Astrocyte of the cerebellum (primary cell): ENCODE measurements around the gene PRKG1.

ENCODE experiments used
- DNase-seq: peaks from one replicate; pipeline ENCODE4 v3.0.0-alpha.2; 2011; ENCODE audit warnings: low read depth
- H3K4me3 ChIP-seq: 2 replicates; pipeline ENCODE4 v1.5.1; 2011; ENCODE audit warnings: mild to moderate bottlenecking, low read depth, low read length, moderate library complexity
- CTCF ChIP-seq: IDR thresholded peaks from 2 replicates; pipeline ENCODE4 v1.5.1; 2012; ENCODE audit warnings: low read length, low read depth, moderate library complexity, mild to moderate bottlenecking; ENCODE audit errors: missing control alignments
- in situ Hi-C: cut with HindIII; loops from 2 replicates; pipeline ENCODE4 v1.10.0; 2017; ENCODE audit warnings: low sequenced_read_pairs

PRKG1 gene

GRCh38 chr10:51668336-51668689 lies 594.0 kb downstream of the PRKG1 start:
- no peak overlapping the region for H3K4me3 ChIP-seq
- in situ Hi-C loops, result no loop called here
- no peak for DNase-seq
- TF ChIP-seq CTCF, result no peak

- in situ Hi-C loops, result no loop called here
- no peak for DNase-seq
- TF ChIP-seq CTCF, result no peak
- H3K4me3 ChIP-seq, result no peak overlapping the region
Measured at GRCh38 chr10:51669041-51669440, 594.8 kb downstream of the PRKG1 start.

GRCh38 chr10:51672039-51672535 lies 597.8 kb downstream of the PRKG1 start:
- no peak for TF ChIP-seq CTCF
- in situ Hi-C loops, result no loop called here
- no peak for DNase-seq
- no peak overlapping the region for H3K4me3 ChIP-seq

- no peak for TF ChIP-seq CTCF
- in situ Hi-C loops, result no loop called here
- no peak overlapping the region for H3K4me3 ChIP-seq
- no peak for DNase-seq
Measured at GRCh38 chr10:51675088-51675487, 600.8 kb downstream of the PRKG1 start.

GRCh38 chr10:51679841-51680240 lies 605.6 kb downstream of the PRKG1 start:
- no peak overlapping the region for H3K4me3 ChIP-seq
- in situ Hi-C loops, result no loop called here
- DNase-seq, result no peak
- no peak for TF ChIP-seq CTCF

GRCh38 chr10:51683031-51683691 lies 608.9 kb downstream of the PRKG1 start:
- in situ Hi-C loops, result no loop called here
- H3K4me3 ChIP-seq, result no peak overlapping the region
- TF ChIP-seq CTCF, result no peak
- no peak for DNase-seq
